DOHH2 (cell line): ENCODE measurements around the gene KIF16B.

ENCODE experiments used
- CTCF ChIP-seq: fragments of 200-600 bp; sonication (generic); IDR thresholded peaks from one replicate; pipeline ENCODE4 v1.5.1; 2014; ENCODE audit warnings: antibody characterized with exemption, mild to moderate bottlenecking, low read depth, low read length; ENCODE audit not compliant: poor library complexity, severe bottlenecking
- EZH2phosphoT487 ChIP-seq: fragments of 200-600 bp; sonication (generic); IDR thresholded peaks from 2 replicates; pipeline ENCODE4 v1.6.1; 2017; ENCODE audit warnings: borderline replicate concordance, mild to moderate bottlenecking, antibody characterized with exemption, low read length, moderate library complexity, mixed read lengths

GRCh38 chr20:16368645-16369292 lies 204.5 kb downstream of the KIF16B start:
- no peak for TF ChIP-seq CTCF
- no peak for TF ChIP-seq EZH2phosphoT487
